NCI-H446 (cell line): ENCODE data around the gene SLC11A1.

Source experiments
- DNase-seq, 2 experiments: peaks; one replicate each; lab custom pipeline; 2025; lab: John Stamatoyannopoulos, UW

Gene SLC11A1

GRCh38 chr2:218405746-218406208, 23.7 kb downstream of the SLC11A1 start:
- no peak for DNase-seq

DNA sequence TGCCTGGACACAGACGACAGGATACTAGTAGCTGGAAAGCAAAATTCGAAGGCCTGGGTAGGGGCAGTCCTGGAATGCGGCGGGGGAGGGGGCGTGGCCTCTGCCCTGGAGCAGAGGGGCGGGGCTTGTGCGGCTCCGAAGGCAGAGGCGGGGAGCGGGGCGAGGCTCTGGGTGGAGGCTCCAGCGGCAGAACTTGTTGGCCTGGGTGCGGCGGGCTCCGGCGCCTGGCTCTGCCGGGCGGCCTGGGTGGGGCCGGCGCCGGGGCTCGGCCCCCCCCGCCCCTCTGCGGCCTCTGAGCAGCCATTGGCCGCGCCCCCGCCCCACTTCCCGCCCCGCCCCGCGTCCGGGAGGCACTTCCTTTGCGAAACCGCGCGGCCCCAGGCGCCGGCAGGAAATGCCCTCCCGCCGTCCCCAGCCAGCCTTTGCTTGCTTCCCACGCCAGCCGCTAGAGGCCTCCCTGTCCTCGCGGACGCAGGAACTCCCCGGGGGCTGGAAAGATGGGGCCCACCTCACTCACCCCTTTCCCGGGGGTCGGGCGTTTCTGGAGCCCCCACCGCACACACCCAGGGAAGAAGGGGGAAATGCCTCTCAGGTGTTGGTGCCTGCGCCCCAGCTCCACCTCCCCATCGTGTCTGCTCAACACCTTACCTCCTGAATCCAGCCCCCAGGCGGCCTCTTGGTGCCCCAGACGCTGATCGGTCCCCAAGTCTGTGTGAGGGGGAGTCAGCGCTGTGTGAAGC, 24.3 kb downstream of the SLC11A1 start:
- peak; percentile 86 to 99 for DNase-seq

DNA sequence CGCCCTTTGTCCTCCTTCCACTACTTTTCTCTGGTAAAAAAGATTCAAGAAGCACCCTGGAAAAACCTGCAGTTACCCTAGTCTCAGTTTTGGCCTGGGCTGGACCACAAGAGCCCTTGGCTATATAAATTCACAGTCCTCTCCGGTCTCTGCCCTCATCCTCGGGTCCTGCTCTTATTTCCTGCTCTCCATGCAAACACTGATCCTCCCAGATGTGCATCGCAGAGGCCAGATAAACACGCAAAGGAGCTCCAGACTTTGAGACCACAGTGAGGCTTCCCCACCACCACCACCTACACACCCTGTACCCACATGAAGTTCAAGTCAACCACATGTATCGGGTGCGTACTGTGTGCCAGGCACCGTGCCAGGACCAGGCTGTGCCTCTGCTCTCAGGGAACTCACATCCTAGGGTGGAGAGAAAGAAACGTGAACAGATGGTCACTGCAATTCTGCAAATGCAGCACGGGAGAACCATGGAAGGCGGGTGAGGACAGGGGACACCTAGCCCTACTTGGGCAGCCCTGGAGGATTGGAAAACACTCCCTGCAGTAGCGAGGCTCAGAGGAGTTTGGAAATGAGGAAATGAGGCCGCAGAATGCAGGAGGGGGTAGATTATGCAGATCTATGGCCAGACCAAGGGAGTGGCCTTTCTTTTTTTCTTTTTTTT, 25.0 kb downstream of the SLC11A1 start:
- peak; percentile 68 to 81 for DNase-seq

DNA sequence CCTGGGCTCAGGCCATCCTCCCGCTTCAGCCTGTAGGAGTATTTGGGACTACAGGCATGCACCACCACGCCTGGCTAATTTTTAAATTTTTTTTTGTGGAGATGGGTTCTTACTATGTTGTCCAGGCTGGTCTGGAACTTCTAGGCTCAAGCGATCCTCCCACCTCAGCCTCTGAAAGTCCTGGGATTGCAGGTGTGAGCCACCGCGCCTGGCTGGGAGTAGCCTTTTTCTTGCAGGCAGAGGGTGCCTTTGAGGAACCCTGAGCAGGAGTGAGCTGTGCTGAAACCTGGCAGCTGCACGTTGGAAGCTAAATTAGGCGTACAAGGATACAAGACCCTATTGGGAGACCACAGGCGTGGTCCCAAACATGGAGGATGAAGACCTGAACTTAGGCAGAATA, 25.6 kb downstream of the SLC11A1 start:
- no peak for DNase-seq

- DNase-seq = no peak
These were observed 36.2 kb downstream of the SLC11A1 start for GRCh38 chr2:218418321-218418716.

DNA sequence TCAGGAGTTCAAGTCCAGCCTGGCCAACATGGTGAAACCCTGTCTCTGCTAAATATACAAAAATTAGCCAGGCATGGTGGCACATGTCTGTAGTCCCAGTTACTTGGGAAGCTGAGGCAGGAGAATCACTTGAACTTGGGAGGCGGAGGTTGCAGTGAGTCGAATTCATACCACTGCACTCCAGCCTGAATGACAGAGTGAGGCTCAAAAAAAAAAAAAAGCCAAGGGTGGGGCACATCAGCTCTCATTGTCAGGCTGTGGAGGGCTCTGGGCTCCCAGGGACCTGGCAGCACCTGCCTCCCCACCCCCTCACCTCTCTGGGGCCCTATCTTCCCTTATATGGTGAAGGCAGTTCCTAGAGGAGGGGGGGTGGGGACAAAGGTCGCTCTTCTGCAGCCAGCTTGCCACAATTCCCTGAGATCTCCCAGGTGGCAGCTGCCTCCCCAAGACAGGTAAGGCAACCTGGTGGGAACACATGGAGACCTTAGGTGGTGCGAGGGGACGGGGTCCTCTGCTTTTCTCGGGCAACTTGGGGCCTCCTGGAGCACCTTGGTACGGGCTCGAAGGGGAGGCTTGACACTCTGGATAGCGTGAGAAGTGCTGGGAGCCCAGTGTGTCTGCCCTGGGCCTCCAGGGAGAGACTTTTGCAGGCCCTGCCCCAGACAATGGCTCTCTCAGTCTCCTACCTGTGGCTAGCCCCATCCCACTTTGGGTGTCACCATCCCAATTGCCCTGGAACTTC, 36.8 kb downstream of the SLC11A1 start, which contains the start of gene VIL1:
VIL1 (plus strand) TSS at position 407 of the 742 bp plus-strand sequence. CDS start 4,656 bp downstream, outside the sequence.
- no peak for DNase-seq

DNA sequence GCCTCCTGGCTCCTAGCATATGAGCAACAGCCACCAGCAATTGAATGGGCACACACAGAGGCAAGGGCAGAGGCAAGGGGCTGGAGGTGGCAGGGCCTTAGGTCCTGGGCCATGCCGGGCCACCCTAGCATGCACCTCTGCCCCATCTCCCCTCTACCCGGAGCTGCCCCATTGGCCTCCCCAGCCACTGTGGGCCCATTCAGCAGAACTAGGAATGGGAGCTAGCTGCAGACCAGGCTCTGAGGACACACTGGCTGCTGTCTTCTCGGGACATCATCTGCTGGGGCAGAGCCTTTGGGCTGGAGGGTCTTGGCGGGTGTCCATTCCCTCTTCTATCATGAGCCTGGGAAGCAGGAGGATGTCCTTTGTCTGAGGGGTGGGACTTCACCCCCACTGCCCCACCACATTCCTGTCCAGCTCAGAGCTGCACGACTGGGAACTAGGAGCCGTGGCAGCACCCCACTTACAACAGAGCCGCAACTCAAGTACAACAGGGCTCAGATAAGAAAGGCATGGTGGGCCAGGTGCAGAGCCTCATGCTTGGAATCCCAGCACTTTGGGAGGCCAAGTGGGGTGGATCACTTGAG, 37.6 kb downstream of the SLC11A1 start:
- no peak for DNase-seq

DNA sequence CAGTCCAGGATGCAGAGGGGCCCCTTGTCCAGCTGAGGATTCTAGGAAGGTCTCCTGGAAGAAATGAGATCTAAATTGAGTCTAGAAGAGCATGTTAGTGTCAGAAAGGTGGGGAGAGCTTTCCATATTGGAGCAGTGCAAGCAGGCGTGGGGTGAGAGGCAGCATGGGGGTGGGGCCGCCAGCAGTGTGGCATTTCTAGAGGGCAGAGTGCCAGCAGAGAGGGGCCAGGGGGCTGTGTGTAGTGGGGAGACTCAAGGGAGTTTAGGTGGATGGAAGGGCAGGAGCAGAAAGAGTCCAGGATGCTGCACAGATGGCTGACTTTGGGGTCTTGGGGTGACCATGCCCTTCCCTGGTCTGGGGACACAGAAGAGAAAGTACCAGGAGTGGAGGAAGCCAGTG, 39.0 kb downstream of the SLC11A1 start:
- no peak for DNase-seq

DNA sequence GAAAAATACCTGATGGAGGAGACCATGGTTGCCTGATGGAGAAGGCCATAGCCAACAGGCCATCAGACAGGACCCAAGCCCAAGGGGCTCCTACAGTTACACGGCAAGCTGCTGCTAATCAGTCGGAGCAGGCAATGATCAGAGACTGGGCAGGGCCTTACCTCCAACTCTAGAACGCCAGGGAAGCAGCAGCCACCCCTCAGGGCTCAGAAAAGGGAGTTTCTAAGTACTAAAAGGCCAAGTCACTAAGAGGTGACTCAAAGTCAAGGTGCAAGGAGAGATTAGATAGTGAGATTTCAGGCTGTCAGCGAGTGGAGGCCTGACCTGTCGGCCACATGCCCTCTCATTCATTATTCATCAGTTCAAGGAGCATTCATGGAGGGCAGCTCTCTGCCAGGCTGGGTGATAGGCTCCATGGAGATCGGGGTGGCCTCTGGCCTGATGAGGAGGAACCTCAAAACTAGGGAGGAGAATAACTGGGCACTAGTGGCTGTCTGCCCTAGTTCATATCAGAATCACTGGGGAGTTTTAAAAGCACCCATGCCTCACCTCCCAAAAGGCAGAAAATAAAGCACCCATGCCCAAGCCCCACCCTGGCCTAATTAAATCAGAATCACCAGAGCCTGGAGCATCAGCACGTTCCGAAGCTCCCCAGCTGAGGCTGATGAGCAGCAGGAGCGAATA, 40.5 kb downstream of the SLC11A1 start:
- no peak for DNase-seq

DNA sequence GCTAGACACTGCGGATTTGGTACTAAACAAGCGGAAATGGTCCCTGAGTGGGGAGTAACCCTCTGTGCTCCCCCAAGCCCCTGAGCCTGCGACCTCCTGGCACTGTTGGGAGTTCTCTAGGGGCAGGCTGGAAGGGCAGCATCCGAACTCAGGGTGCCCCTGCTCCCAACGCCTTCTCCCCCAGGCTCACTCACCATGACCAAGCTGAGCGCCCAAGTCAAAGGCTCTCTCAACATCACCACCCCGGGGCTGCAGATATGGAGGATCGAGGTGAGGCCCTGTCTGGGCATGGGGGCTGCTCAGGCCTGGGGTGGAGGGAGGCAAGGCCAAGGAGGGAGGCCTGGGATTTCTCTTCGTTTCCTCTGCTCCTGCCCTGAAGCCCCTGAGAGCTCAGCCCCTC, 41.5 kb downstream of the SLC11A1 start:
- no peak for DNase-seq

- DNase-seq = no peak
These were observed 43.5 kb downstream of the SLC11A1 start for GRCh38 chr2:218425531-218425930.

GRCh38 chr2:218427741-218428140, 45.7 kb downstream of the SLC11A1 start:
- DNase-seq = no peak

- no peak for DNase-seq
These were observed 46.9 kb downstream of the SLC11A1 start for GRCh38 chr2:218428846-218429558.

GRCh38 chr2:218429911-218430692, 48.0 kb downstream of the SLC11A1 start:
- no peak for DNase-seq

DNA sequence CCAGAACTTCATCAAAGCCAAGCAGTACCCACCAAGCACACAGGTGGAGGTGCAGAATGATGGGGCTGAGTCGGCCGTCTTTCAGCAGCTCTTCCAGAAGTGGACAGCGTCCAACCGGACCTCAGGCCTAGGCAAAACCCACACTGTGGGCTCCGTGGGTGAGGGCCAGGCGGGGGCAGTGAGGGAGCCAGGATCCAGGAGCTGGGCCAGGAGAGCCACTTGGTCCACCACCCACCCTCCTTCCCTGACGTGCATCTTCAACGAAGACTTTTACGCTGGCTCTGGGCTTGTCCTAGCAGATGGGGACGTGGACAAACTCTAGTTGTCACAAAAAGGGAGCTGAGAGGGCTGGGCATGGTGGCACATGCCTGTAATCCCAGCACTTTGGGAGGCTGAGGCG, 48.6 kb downstream of the SLC11A1 start:
- no peak for DNase-seq

- no peak for DNase-seq
These were observed 49.8 kb downstream of the SLC11A1 start for GRCh38 chr2:218431878-218432277.

DNA sequence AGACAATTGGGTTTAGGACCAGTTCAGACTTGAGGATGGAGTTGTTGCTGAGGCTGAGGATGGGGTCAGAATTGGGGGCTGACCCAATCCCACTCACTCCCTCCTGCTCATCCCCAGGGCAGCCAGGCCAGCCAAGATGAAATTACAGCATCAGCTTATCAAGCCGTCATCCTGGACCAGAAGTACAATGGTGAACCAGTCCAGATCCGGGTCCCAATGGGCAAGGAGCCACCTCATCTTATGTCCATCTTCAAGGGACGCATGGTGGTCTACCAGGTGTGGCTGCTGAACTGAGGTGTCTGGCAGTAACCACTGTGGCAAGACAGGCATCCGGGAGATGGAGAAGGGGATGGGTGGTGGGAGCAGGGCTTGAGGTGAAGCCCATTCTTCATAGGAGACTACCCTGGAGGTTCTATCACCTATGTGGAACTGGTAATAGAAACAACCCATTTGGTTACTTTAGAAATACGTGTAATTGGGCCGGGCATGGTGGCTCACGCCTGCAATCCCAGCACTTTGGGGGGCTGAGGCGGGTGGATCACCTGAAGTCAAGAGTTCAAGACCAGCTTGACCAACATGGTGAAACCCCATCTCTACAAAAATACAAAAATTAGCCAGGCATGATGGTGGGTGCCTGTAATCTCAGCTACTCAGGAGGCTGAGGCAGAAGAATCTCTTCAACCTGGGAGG, 50.7 kb downstream of the SLC11A1 start:
- no peak for DNase-seq

DNA sequence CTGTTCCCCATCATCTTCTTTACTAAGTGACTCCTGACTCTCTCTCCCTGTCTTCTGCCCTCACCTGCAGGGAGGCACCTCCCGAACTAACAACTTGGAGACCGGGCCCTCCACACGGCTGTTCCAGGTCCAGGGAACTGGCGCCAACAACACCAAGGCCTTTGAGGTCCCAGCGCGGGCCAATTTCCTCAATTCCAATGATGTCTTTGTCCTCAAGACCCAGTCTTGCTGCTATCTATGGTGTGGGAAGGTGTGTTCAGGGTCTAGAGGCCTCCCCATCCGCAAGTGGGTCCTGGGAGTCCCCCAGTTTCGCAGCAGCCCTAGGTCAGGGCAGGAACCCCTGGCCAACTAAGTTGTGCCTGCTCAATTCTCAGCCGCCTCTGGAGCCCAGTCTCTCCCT, 52.4 kb downstream of the SLC11A1 start:
- no peak for DNase-seq
